HTR-8/SVneo (cell line): ENCODE results near the gene CTDSPL.
"Not testable (repeated sequence)": the region's sequence is repeated elsewhere in the genome, so short reads cannot be mapped to it uniquely, and the experiment has no call there.

ENCODE experiments used
- DNase-seq: peaks from one replicate; pipeline ENCODE4 v3.0.0; 2011; ENCODE audit warnings: low spot score, mixed read lengths; ENCODE audit not compliant: insufficient read length
- FAIRE-seq: peaks from 2 replicates; lab custom pipeline; 2011; peaks lifted over from hg19 to GRCh38; lab: Jason Lieb, UNC

CTDSPL gene

GRCh38 chr3:37957539-37957936 lies 95.9 kb downstream of the CTDSPL start:
- FAIRE-seq (no peak), DNase-seq (no peak)

- no peak for FAIRE-seq
Observed at GRCh38 chr3:37961622-37962431, 100.1 kb downstream of the CTDSPL start.

DNA sequence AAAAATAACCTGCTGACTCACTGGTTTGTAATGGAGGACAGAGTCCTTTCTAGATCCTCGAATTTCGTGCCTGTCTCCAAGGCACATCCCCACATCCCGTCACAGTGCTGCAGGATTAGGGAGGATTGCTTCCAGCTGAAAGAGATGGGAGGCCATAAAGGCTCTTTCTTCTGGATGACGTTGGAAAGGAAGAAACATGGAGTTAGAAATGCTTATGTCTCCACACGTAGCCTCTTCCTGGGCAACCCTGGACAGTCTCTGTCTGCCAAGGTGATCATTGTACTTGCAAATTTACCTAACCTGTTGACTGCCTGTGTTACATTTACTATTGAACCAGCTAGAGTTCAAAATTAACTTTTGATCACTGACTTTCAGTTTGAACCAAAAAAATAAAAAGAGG lies 101.3 kb downstream of the CTDSPL start:
- FAIRE-seq (no peak), DNase-seq (no peak)

More at GRCh38 chr3:37961622-37962431, 100.1 kb downstream of the CTDSPL start:
- DNase-seq, result no peak

- FAIRE-seq (no peak), DNase-seq (no peak)
Observed at GRCh38 chr3:37963635-37964034, 102.0 kb downstream of the CTDSPL start.

- FAIRE-seq (no peak), DNase-seq (no peak)
Observed at GRCh38 chr3:37964146-37964545, 102.5 kb downstream of the CTDSPL start.

DNA sequence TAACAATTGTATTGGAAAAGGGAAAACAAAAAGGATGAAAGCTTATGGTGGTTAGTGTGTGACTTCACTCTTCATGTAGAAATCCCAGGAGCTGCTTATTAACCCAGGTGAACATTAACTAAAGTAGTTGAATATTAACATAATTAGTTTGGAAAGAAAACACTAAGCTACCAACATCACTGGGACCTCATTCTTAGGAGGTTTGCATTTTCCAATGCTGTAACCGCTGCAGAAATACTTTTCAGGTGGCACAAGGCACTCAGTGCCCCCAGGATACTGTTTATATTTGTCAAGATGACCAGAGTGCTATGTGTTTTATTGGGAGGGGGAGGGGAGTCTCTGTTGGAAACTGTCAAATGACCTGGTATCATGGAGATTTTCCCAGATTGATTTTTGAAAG lies 103.0 kb downstream of the CTDSPL start:
- DNase-seq (no peak), FAIRE-seq (no peak)

- FAIRE-seq, result no peak
Observed at GRCh38 chr3:37967260-37967881, 105.7 kb downstream of the CTDSPL start.

GRCh38 chr3:37968199-37968598 lies 106.5 kb downstream of the CTDSPL start:
- FAIRE-seq (no peak), DNase-seq (no peak)

More at GRCh38 chr3:37967260-37967881, 105.7 kb downstream of the CTDSPL start:
- peak; percentile 71 for DNase-seq

- DNase-seq (no peak), FAIRE-seq (no peak)
Observed at GRCh38 chr3:37968813-37969595, 107.3 kb downstream of the CTDSPL start.

- no peak for FAIRE-seq
- no peak for DNase-seq
Observed at GRCh38 chr3:37969596-37970100, 108.0 kb downstream of the CTDSPL start.

- FAIRE-seq (no peak), DNase-seq (no peak)
Observed at GRCh38 chr3:37970802-37971201, 109.1 kb downstream of the CTDSPL start.

- DNase-seq (no peak), FAIRE-seq (no peak)
Observed at GRCh38 chr3:37971467-37971866, 109.8 kb downstream of the CTDSPL start.

GRCh38 chr3:37972056-37972455 lies 110.4 kb downstream of the CTDSPL start:
- not testable (repeated sequence) for FAIRE-seq, DNase-seq

- FAIRE-seq, result no peak
- no peak for DNase-seq
Observed at GRCh38 chr3:37973246-37974054, 111.8 kb downstream of the CTDSPL start.

- FAIRE-seq, result no peak
- DNase-seq, result peak; percentile 56
Observed at GRCh38 chr3:37974121-37975083, 112.7 kb downstream of the CTDSPL start.

DNA sequence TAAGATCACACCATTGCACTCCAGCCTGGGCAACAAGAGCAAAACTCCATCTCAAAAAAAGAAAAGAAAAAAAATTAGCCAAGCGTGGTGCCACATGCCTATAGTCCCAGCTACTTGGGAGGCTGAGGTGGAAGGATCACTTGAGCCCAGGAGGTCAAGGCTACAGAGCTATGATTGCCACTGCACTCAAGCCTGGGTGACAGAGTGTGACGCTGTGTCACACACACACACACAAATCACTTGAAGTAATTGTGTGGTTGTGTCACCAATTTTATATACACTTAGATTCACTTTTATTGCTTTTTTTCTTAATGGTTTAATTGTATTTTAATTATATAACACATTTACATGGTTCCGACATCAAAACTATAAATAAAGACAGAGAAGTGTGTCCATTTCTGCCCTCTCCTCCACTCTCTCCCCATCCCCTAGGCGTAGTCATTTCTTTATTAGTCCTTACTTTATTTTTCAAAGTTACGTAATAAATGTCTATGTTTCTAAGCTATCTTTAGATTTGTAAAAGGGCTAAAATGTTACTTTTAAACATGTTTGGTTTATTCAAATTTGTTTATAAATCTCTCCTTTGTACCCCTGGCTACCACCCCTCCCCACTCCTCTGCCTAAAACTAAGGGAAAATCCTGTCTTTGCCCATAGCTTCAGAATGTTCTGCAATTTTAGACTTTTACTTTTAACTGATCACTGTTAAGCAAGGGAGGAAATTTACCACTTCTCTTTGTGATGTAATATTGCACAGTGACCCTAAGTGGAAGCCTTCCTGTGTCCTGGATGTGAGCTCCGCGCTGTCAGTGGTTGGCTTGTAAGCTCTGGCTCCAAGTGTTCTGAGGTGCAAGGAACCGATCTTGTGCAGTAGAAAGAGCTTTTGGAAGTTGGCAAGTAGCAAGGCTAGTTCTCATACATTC lies 118.1 kb downstream of the CTDSPL start:
- FAIRE-seq (no peak), DNase-seq (no peak)

DNA sequence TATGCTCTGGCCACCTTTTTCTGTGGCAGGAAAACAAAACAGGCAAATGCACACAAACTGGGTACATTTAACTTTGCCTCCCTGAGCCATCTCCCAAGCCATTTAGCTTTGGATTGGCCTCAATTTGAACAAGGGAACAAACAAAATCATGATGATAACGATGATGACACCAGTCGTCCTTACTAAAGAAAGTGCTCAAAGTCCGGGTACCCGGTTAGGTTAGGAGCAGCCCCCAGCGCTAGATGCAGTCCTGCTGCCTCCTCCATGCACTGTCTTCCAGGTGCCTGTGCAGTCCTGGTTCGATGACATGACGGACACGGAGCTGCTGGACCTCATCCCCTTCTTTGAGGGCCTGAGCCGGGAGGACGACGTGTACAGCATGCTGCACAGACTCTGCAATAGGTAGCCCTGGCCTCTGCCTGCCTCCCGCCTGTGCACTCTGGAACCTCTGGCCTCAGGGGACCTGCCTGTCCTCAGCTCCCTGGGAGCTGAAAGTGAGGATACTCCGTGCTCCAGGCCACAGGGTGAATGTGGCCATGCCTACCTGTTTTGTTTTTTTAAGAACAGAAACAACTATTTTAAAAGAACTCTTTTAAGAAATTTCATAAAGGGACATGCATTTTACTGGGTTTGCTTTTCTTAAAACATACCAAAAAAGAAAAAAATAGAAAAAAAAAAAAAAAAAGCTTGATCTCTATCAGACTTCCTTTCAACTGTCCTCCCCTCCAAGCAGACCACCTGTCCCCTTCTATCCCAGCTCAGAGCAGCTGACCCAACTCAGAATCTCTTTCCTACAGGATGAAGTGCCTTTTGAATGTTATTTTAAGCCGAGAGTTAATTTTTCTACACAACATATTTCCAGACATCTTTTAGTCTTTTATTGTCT lies 119.0 kb downstream of the CTDSPL start:
- no peak for FAIRE-seq
- no peak for DNase-seq
